Hippocampal formation (tissue), 2 donors: ENCODE data around the gene ZNF584.

Experiments
- DNase-seq, 2 donors: peaks; one replicate each; lab custom pipeline; 2025; lab: John Stamatoyannopoulos, UW

ZNF584 gene

GRCh38 chr19:58385891-58386575, 22.4 kb upstream of the ZNF584 start:
- DNase-seq, result no peak

- DNase-seq, result peak; percentile 95 to 98
Observed at GRCh38 chr19:58386576-58387337, 21.7 kb upstream of the ZNF584 start, which contains the start of gene RPS5. TSS of gene RPS5 (plus strand) at chr19:58387269. CDS start at chr19:58388138, 869 bp downstream.

GRCh38 chr19:58387338-58388174, 20.9 kb upstream of the ZNF584 start:
- no peak for DNase-seq

- DNase-seq, result no peak
Observed at GRCh38 chr19:58388175-58388526, 20.3 kb upstream of the ZNF584 start.

- no peak for DNase-seq
Observed at GRCh38 chr19:58392945-58393724, 15.3 kb upstream of the ZNF584 start.

GRCh38 chr19:58393725-58394033, 14.8 kb upstream of the ZNF584 start:
- no peak for DNase-seq

GRCh38 chr19:58394821-58395219, 13.6 kb upstream of the ZNF584 start:
- DNase-seq, result no peak

GRCh38 chr19:58395220-58395978, 13.1 kb upstream of the ZNF584 start, which contains the start of gene RNF225:
TSS of gene RNF225 (plus strand) at chr19:58395656. CDS start at chr19:58396090, 434 bp downstream.
- no peak for DNase-seq

GRCh38 chr19:58395979-58396627, 12.3 kb upstream of the ZNF584 start:
- no peak for DNase-seq

- DNase-seq, result no peak
Observed at GRCh38 chr19:58396691-58397532, 11.5 kb upstream of the ZNF584 start.

- DNase-seq, result no peak
Observed at GRCh38 chr19:58397533-58398037, 10.9 kb upstream of the ZNF584 start.

GRCh38 chr19:58398087-58398486, 10.4 kb upstream of the ZNF584 start:
- DNase-seq, result no peak

GRCh38 chr19:58398545-58398944, 9.9 kb upstream of the ZNF584 start:
- no peak for DNase-seq

GRCh38 chr19:58399903-58400302, 8.5 kb upstream of the ZNF584 start:
- no peak for DNase-seq

- DNase-seq, result peak; percentile 14 to 43
Observed at GRCh38 chr19:58400316-58400915, 8.0 kb upstream of the ZNF584 start.

GRCh38 chr19:58400916-58401839, 7.3 kb upstream of the ZNF584 start:
- peak; percentile 98 to 99 for DNase-seq

GRCh38 chr19:58401840-58402421, 6.5 kb upstream of the ZNF584 start:
- no peak for DNase-seq
